Peyer's patch (tissue), 4 donors: ENCODE measurements around the gene PRR20G.

ENCODE experiments used
- POLR2A ChIP-seq, 2 donors: fragments of 450-650 bp; IDR thresholded peaks; one replicate each; pipeline ENCODE4 v1.5.1; 2017; ENCODE audit warnings: antibody characterized with exemption in 2 of 2, mild to moderate bottlenecking in 2 of 2, moderate library complexity in 2 of 2
- TF ChIP-seq, protein P1 (sequence below), 6 experiments: fragments of 450-650 bp in 4 of 6; fragments of 200-600 bp in 2 of 6; sonication (generic) in 1 of 6; IDR thresholded peaks; one replicate each; pipeline ENCODE4 v1.5.1; 2017 to 2019; ENCODE audit warnings: antibody characterized with exemption in 6 of 6, mild to moderate bottlenecking in 3 of 6, moderate library complexity in 1 of 6

DNA sequence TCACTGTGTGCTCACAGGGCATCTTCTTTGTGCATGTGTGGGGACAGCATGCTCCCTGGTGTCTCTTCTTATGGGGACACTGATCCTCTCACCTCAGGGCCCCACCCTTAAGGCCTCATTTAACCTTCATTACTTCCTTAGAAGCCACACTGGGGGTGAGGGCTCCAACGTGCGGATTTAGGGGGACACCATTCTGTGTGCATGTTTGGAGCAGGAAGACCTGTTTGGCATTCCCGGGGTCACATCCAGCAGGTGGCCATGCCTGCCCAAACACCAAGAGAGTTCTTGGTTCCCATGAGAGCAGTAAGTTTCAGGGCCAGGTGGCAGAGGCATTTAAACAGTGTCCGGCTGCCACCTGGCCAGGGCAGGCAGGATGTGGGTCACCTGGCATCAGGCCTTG, 24.8 kb downstream of the PRR20G start:
- TF ChIP-seq, protein P1, sequence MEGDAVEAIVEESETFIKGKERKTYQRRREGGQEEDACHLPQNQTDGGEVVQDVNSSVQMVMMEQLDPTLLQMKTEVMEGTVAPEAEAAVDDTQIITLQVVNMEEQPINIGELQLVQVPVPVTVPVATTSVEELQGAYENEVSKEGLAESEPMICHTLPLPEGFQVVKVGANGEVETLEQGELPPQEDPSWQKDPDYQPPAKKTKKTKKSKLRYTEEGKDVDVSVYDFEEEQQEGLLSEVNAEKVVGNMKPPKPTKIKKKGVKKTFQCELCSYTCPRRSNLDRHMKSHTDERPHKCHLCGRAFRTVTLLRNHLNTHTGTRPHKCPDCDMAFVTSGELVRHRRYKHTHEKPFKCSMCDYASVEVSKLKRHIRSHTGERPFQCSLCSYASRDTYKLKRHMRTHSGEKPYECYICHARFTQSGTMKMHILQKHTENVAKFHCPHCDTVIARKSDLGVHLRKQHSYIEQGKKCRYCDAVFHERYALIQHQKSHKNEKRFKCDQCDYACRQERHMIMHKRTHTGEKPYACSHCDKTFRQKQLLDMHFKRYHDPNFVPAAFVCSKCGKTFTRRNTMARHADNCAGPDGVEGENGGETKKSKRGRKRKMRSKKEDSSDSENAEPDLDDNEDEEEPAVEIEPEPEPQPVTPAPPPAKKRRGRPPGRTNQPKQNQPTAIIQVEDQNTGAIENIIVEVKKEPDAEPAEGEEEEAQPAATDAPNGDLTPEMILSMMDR (IDR thresholded peaks at IDR 0.05) = no peak
- no peak for TF ChIP-seq POLR2A (IDR thresholded peaks at IDR 0.05)
